NCI-H69 (cell line): ENCODE results near the gene MTA2.

Source experiments
- DNase-seq: peaks from one replicate; lab custom pipeline; 2025; lab: John Stamatoyannopoulos, UW

The MTA2 gene

GRCh38 chr11:62612366-62613290 lies 11.0 kb upstream of the MTA2 start, which contains the start of the genes EML3 and ROM1:
EML3 (minus strand) TSS chr11:62612775; CDS start chr11:62612457, 318 bp downstream.
ROM1 (plus strand) TSS chr11:62613257; CDS start chr11:62613282, 25 bp downstream.
- peak; percentile 93 for DNase-seq

- DNase-seq, result peak; percentile 69
These were observed 10.2 kb upstream of the MTA2 start for GRCh38 chr11:62611705-62612365.

- DNase-seq, result no peak
These were observed 9.4 kb upstream of the MTA2 start for GRCh38 chr11:62610814-62611704.

GRCh38 chr11:62610403-62610802 lies 8.7 kb upstream of the MTA2 start:
- no peak for DNase-seq

- DNase-seq, result no peak
These were observed 7.1 kb upstream of the MTA2 start for GRCh38 chr11:62608776-62609175.

- peak; percentile 22 for DNase-seq
These were observed 6.0 kb upstream of the MTA2 start for GRCh38 chr11:62607714-62608113.

- DNase-seq, result no peak
These were observed 4.2 kb upstream of the MTA2 start for GRCh38 chr11:62605902-62606301.

GRCh38 chr11:62605467-62605866 lies 3.8 kb upstream of the MTA2 start:
- no peak for DNase-seq

- DNase-seq, result peak; percentile 28
These were observed 2.9 kb upstream of the MTA2 start for GRCh38 chr11:62604460-62605120.

- DNase-seq, result peak; percentile 23
These were observed 2.2 kb upstream of the MTA2 start for GRCh38 chr11:62603776-62604299.

GRCh38 chr11:62603072-62603408 lies 1.4 kb upstream of the MTA2 start:
- peak; percentile 57 for DNase-seq

- peak; percentile 89 for DNase-seq
These were observed 741 bp upstream of the MTA2 start for GRCh38 chr11:62602141-62603071.

- no peak for DNase-seq
These were observed 618 bp downstream of the MTA2 start for GRCh38 chr11:62601122-62601371.

- peak; percentile 65 for DNase-seq
These were observed 1.1 kb downstream of the MTA2 start for GRCh38 chr11:62600367-62601121.

- DNase-seq, result peak; percentile 17
These were observed 1.8 kb downstream of the MTA2 start for GRCh38 chr11:62599901-62600300.

- DNase-seq, result peak; percentile 98
These were observed 2.5 kb downstream of the MTA2 start for GRCh38 chr11:62599069-62599696.

GRCh38 chr11:62595124-62595523 lies 6.5 kb downstream of the MTA2 start:
- no peak for DNase-seq

GRCh38 chr11:62593434-62594044 lies 8.1 kb downstream of the MTA2 start:
- DNase-seq, result peak; percentile 83

- no peak for DNase-seq
These were observed 8.7 kb downstream of the MTA2 start for GRCh38 chr11:62592989-62593421.
